Fibroblast of skin of right quadriceps (primary cell): ENCODE results near the gene LYST.
"Not testable (repeated sequence)": the region's sequence is repeated elsewhere in the genome, so short reads cannot be mapped to it uniquely, and the experiment has no call there.

Experiments
- DNase-seq: peaks from one replicate; pipeline ENCODE4 v3.0.0-alpha.2; 2013

Gene LYST

GRCh38 chr1:235625340-235625739, 241.4 kb downstream of the LYST start:
- no peak for DNase-seq

- peak; percentile 18 for DNase-seq
Measured at GRCh38 chr1:235624721-235625333, 241.9 kb downstream of the LYST start.

- no peak for DNase-seq
Measured at GRCh38 chr1:235622936-235623779, 243.5 kb downstream of the LYST start.

GRCh38 chr1:235619149-235619548, 247.6 kb downstream of the LYST start:
- not testable (repeated sequence) for DNase-seq

- DNase-seq = peak; percentile 72
Measured at GRCh38 chr1:235617808-235618207, 248.9 kb downstream of the LYST start.

- DNase-seq = no peak
Measured at GRCh38 chr1:235617140-235617539, 249.6 kb downstream of the LYST start.

- DNase-seq = no peak
Measured at GRCh38 chr1:235614442-235614954, 252.2 kb downstream of the LYST start.

GRCh38 chr1:235613602-235614001, 253.1 kb downstream of the LYST start:
- no peak for DNase-seq

- no peak for DNase-seq
Measured at GRCh38 chr1:235612761-235613160, 253.9 kb downstream of the LYST start.
